Measurements from ENCODE around the gene DNAJC16. TPM values are rescaled to one million over a fixed set of nuclear protein-coding genes. Genes with fewer than 3 reads are reported as not detected.

Gene DNAJC16
- total and polyA plus RNA-seq, 9 of the 15 experiments (the other 6 are each of a cell fraction or from before 2014, with no cell fraction given): 6.9 to 16.8 (median 12.8) TPM

DNA sequence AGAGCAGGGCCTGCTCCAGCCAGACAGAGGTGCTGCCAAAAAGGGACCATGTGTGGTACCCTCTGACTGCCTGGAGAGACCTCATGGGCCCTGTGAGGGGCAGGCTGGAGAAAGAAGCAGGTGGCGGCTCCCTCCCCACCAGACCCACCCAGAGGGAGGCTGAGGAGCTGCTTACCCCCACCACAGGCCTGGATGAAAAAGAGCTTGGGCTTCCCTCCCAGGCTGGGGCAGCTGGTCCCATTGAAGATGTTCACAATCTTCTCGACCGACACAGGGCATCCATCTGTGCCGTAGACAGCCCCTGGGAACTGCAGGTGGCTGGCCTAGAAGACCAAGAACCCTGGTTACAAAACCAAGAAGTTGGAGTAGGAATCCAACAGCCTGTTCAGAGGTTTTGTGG is 22.2 kb upstream of the DNAJC16 start (continued):
- TF ChIP-seq NCOA4 (IDR thresholded peaks at IDR 0.05; ENCODE audit: partially characterized antibody): no peak
- no peak for TF ChIP-seq ZSCAN32 (CRISPR knock-in tag; IDR thresholded peaks at IDR 0.05)
- no peak for TF ChIP-seq MEIS2 (IDR thresholded peaks at IDR 0.05; ENCODE audit: partially characterized antibody)
- TF ChIP-seq IRF2 (CRISPR knock-in tag; IDR thresholded peaks at IDR 0.05): no peak
- TF ChIP-seq NR2C2 (CRISPR knock-in tag; IDR thresholded peaks at IDR 0.05): no peak
- no peak for TF ChIP-seq NR2C2 (tag; IDR thresholded peaks at IDR 0.05)
- TF ChIP-seq, protein P1, sequence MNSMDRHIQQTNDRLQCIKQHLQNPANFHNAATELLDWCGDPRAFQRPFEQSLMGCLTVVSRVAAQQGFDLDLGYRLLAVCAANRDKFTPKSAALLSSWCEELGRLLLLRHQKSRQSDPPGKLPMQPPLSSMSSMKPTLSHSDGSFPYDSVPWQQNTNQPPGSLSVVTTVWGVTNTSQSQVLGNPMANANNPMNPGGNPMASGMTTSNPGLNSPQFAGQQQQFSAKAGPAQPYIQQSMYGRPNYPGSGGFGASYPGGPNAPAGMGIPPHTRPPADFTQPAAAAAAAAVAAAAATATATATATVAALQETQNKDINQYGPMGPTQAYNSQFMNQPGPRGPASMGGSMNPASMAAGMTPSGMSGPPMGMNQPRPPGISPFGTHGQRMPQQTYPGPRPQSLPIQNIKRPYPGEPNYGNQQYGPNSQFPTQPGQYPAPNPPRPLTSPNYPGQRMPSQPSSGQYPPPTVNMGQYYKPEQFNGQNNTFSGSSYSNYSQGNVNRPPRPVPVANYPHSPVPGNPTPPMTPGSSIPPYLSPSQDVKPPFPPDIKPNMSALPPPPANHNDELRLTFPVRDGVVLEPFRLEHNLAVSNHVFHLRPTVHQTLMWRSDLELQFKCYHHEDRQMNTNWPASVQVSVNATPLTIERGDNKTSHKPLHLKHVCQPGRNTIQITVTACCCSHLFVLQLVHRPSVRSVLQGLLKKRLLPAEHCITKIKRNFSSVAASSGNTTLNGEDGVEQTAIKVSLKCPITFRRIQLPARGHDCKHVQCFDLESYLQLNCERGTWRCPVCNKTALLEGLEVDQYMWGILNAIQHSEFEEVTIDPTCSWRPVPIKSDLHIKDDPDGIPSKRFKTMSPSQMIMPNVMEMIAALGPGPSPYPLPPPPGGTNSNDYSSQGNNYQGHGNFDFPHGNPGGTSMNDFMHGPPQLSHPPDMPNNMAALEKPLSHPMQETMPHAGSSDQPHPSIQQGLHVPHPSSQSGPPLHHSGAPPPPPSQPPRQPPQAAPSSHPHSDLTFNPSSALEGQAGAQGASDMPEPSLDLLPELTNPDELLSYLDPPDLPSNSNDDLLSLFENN (IDR thresholded peaks at IDR 0.05; ENCODE audit: low read depth in 2 of 2, low read length in 2 of 2): no peak
- no peak for TF ChIP-seq CBFA2T2 (conservative IDR thresholded peaks at IDR 0.05)
- no peak for TF ChIP-seq LEF1 (IDR thresholded peaks at IDR 0.05)

DNA sequence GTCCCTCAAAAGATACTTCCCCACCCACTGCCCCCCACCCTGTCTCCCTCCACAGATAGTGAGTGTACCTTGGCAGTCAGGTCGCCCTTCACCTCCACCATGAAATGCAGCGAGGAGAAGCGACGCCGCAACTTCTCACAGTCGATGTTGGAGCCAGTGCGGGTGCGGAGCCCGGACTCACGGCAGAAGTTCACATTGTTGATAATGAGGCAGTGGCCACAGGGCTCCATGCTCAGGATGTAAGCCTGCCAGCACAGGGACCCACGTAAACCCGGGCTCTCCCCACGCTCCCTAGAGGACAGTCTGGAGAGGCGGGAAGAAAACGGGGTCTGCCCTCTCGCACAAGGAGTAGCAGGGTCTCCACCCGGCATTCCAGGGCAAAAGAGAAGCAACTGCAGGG is 19.8 kb upstream of the DNAJC16 start:
- H3K27me3 ChIP-seq (ENCODE audit: control insufficient read depth in 2 of 2, insufficient read depth in 2 of 2, low read length in 2 of 2): no peaks in the 10 kb centered on the region
- H3K4me3 ChIP-seq: no peak overlapping the region
- no peaks in the 10 kb centered on the region for H3K9me3 ChIP-seq (replicated peaks; ENCODE audit: control insufficient read depth, insufficient read depth, low read depth, low read length)
- no peak for DNase-seq (ENCODE audit: extremely low read depth in 1 of 4, low spot score in 3 of 4)
- H2AFZ ChIP-seq (ENCODE audit: low read depth, low read length): no peak overlapping the region
- peaks cover 4% of the 10 kb centered on the region in 2 experiments; a peak in 3 of 5 replicates for H3K4me1 ChIP-seq (replicated peaks in 1 of 2; ENCODE audit: control insufficient read depth in 2 of 2, insufficient read depth in 2 of 2, low read length in 2 of 2)
- in situ Hi-C loops (cut with MboI) (no loop called here), intact Hi-C loops (cut with micrococcal nuclease) (no loop called here)
- H3K79me2 ChIP-seq (ENCODE audit: control insufficient read depth, insufficient read depth, low read length): no peaks in the 10 kb centered on the region
- ChIA-PET CTCF (ENCODE audit: low intra/inter-chr PET ratio) (no interaction called here), POLR2A (interaction anchor here (0.6 kb wide), 1 partner anchor 10 kb away, joined by 3 read pairs; no protein-coding TSS in a partner anchor)
- 92% methylated on average over 17 of the region's 17 CpGs for WGBS (ENCODE audit: insufficient coverage, low coverage, missing lambda C conversion rate)
- no peaks in the 10 kb centered on the region for H3K9me1 ChIP-seq (ENCODE audit: control insufficient read depth, insufficient read depth, low read length)
- FAIRE-seq: no peak
- no peak overlapping the region for H3K4me2 ChIP-seq (ENCODE audit: insufficient read depth, low read length)
- no peaks in the 10 kb centered on the region for H4K20me1 ChIP-seq (replicated peaks; ENCODE audit: control insufficient read depth, insufficient read depth, low read length)
- H3K9ac ChIP-seq (ENCODE audit: insufficient read depth in 1 of 2, low read depth in 2 of 2, low read length in 2 of 2): no peak overlapping the region; a peak in 1 of 4 replicates
- BruUV-seq (replicated peaks): no TSS peak
- H3K36me3 ChIP-seq (ENCODE audit: control insufficient read depth, insufficient read depth, low read length): peaks cover 49% of the 10 kb centered on the region
- no peak for ATAC-seq
- no peak overlapping the region for H3K27ac ChIP-seq (ENCODE audit: extremely low read depth, low read depth, low read length)
- no peak for TF ChIP-seq PURB (CRISPR knock-in tag; IDR thresholded peaks at IDR 0.05; ENCODE audit: low read depth)
- TF ChIP-seq, protein P2, sequence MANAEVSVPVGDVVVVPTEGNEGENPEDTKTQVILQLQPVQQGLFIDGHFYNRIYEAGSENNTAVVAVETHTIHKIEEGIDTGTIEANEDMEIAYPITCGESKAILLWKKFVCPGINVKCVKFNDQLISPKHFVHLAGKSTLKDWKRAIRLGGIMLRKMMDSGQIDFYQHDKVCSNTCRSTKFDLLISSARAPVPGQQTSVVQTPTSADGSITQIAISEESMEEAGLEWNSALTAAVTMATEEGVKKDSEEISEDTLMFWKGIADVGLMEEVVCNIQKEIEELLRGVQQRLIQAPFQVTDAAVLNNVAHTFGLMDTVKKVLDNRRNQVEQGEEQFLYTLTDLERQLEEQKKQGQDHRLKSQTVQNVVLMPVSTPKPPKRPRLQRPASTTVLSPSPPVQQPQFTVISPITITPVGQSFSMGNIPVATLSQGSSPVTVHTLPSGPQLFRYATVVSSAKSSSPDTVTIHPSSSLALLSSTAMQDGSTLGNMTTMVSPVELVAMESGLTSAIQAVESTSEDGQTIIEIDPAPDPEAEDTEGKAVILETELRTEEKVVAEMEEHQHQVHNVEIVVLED (CRISPR knock-in tag; IDR thresholded peaks at IDR 0.05): no peak
- TF ChIP-seq, protein P3, sequence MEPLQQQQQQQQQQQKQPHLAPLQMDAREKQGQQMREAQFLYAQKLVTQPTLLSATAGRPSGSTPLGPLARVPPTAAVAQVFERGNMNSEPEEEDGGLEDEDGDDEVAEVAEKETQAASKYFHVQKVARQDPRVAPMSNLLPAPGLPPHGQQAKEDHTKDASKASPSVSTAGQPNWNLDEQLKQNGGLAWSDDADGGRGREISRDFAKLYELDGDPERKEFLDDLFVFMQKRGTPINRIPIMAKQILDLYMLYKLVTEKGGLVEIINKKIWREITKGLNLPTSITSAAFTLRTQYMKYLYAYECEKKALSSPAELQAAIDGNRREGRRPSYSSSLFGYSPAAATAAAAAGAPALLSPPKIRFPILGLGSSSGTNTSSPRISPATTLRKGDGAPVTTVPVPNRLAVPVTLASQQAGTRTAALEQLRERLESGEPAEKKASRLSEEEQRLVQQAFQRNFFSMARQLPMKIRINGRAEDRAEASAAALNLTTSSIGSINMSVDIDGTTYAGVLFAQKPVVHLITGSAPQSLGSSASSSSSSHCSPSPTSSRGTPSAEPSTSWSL (CRISPR knock-in tag; IDR thresholded peaks at IDR 0.05; ENCODE audit: borderline replicate concordance): no peak
- TF ChIP-seq FOXP1 (CRISPR knock-in tag; IDR thresholded peaks at IDR 0.05): no peak
- TF ChIP-seq, protein P4, sequence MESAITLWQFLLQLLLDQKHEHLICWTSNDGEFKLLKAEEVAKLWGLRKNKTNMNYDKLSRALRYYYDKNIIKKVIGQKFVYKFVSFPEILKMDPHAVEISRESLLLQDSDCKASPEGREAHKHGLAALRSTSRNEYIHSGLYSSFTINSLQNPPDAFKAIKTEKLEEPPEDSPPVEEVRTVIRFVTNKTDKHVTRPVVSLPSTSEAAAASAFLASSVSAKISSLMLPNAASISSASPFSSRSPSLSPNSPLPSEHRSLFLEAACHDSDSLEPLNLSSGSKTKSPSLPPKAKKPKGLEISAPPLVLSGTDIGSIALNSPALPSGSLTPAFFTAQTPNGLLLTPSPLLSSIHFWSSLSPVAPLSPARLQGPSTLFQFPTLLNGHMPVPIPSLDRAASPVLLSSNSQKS (CRISPR knock-in tag; IDR thresholded peaks at IDR 0.05): no peak
- TF ChIP-seq CBX3 (IDR thresholded peaks at IDR 0.05; ENCODE audit: borderline replicate concordance in 1 of 2, low read length in 2 of 2): no peak

Measured in K562 (cell line).